ENCODE results near the gene CCND1.
"Not testable (repeated sequence)": the region's sequence is repeated elsewhere in the genome, so short reads cannot be mapped to it uniquely, and the experiment has no call there.

Gene CCND1

DNA sequence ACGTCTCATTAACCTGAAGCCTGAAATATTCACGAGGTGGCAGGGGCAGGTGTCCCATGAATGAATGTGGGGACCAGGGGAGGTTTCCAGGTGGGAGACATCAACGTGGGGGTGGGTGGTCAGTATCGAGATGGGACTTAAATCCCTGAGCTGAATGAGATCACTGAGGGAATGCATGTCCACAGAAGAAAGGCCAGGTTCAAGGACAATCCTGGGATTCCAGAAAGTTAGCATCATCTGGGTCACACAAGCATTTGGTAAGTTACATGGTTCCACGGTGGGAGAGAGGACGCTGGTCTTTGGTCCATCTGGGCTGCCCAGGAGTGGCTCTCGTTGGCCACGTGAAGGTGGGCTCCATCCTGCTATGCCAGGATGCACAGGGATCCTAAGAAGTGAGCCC is 22.7 kb upstream of the CCND1 start:
- no peak for DNase-seq

GRCh38 chr11:69620683-69621290 is 20.2 kb upstream of the CCND1 start:
- no peak for DNase-seq

- not testable (repeated sequence) for DNase-seq
Measured at GRCh38 chr11:69622097-69622681, 18.8 kb upstream of the CCND1 start.

GRCh38 chr11:69624293-69624692 is 16.7 kb upstream of the CCND1 start:
- DNase-seq = no peak

DNA sequence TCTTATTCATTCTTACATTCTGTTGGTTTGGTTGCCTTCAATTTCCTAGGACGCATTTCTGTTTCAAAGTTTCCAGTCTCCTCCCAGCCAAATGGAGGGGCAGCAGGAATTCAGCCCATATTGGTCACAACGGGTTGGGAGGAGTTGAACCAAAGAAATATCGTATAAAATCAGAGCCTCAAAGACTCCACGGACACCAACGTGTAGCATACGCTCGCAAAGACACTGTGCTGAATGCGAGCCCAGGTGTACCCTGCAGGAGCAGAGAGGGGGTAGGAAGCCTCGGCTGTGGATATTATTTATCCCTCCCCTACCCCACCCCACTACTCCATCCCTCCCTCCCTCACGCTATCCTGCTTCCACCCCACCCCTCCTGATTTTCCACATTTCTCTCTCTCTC is 15.5 kb upstream of the CCND1 start:
- DNase-seq = no peak

- no peak for DNase-seq
Measured at GRCh38 chr11:69627551-69627950, 13.4 kb upstream of the CCND1 start.

DNA sequence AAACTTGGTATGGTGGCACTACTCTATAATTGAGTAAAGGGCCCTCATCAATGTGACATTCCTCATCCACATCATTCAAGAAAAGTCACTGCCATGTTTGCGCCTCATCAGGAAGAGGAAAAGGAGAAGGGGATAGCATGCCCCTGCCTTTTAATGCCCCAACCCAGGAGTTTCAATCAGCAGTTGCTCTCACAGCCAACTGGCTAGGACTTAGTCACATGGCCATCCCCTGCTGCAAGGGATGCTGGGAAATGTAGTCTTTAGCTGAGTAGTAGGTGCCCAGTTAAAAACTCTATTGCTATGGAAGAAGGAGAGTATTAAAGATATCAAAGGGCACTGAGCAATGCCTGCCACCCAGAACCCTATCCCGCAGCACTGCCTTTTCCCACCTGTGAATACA is 10.9 kb upstream of the CCND1 start:
- DNase-seq = no peak

- DNase-seq = no peak
Measured at GRCh38 chr11:69630424-69630823, 10.5 kb upstream of the CCND1 start.

- no peak for DNase-seq
Measured at GRCh38 chr11:69632900-69633299, 8.1 kb upstream of the CCND1 start.

- DNase-seq = no peak
Measured at GRCh38 chr11:69634069-69634468, 6.9 kb upstream of the CCND1 start.

- DNase-seq = no peak
Measured at GRCh38 chr11:69634590-69634989, 6.4 kb upstream of the CCND1 start.

- no peak for DNase-seq
Measured at GRCh38 chr11:69635195-69635594, 5.8 kb upstream of the CCND1 start.

- DNase-seq = no peak
Measured at GRCh38 chr11:69635804-69636511, 5.0 kb upstream of the CCND1 start.

DNA sequence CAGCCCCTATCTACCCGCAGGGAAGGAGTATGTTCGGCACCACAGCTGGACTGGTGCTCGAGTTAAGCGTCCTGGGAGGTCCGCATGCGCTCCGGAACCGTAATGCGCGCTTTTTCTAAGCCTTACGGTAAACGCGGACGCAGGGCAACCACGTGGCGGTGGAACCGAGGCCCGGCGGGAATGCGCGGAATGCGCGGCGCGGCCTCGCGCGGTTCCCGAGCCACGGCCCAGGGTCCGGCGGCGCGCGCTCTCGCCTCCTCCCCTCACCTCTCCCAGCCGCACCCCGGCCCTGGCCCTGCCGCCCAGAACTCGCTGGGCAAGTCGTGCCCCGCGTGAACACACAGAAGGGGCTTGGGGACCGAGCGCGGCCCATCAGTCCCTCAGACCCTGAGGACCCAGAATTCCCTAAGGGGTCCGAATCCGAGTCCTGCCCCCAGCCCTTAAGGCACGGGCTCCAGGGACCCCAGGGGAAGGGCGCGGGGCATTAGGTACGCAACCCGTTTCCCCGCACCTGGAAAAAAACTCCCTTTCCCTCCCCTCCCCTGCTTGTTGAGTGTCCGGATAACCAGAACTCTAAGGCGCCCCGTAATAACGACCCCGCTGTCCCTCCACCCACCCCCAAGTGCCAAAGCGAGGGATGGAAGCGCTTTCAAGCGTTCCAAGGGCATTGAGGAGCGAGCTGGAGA is 4.3 kb upstream of the CCND1 start:
- peak; percentile 27 for DNase-seq

DNA sequence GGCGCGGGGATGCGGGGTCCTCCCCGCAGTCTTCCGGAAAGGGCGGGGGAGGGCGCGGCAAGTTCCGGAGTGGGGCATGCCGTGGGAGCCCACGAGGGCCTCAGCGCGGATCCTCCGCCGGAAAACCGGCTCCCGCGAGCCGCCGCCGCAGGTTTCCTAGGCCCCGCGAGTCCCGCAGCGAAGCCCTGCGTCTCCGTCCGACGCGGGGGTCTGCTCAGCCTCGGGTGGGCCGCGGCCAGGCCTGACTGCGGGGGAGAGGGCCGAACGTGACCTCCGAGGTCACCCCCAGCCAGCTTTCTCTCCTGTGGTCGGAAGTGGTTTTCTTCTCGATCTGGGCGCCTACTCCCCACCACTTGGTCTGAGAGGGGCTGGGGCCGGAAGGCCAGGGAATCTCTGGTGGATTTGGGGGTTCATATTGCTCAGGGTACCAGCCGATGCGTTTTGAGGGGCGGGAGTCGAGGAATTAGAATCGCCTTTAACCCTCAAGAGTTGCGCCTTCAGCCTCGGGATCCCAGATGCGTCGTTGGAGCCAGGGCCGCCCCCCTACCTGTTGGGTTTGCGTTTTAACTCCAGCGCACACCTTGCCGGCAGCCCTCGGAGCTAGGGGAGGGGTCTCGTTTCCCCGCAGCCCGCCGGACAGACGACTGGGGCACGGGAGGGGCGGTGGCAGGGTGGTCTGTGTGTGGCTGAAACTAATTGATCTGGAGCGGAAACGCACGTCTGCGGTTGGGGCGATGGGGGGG is 3.6 kb upstream of the CCND1 start:
- no peak for DNase-seq

DNA sequence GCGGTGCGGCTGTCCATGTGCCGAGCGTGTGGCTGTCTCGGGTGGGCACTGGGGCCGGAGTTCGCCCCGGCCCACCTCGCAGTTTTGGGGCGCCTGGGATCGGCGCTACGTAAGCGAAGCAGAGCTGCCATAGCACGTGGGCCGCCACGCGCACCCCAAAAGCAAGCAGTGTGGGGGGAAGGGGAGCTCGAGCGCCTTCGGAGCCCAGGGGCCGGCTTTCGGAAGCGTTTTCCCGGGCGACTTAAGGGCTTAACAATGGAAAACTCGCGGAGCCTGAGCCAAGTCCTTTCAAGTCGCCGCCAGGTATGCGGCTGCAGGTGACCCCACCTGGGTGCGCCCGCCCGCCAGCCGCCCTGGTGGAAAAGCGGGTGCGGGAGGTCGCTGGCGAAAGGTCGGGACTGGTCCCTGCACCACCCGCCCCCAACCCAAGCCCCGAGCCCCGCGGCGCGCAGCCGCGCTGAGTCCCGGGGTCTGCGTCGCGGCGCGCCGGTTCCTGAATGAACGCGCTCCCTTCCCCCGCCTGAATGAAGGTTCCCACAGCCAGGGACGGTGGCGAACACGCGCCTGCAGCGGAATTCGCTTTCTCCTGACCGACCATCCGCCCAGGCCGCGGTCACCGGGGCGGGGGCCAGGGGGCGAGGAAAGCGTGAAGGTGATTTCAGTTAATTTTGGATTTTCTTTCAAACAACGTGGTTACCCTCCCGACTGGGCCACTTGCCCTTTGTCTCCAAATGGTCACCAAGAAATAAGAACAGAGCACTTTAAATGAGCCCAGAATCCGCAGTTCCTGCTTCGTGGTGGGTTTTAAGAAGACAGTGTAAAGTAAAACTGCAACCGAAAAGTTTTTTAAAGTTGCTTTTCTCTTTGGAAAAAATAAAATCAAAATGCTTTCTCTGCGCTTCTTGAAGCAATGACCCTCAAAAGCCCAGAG is 2.8 kb upstream of the CCND1 start:
- peak; percentile 22 for DNase-seq

- DNase-seq = peak; percentile 53
Measured at GRCh38 chr11:69638941-69639681, 1.8 kb upstream of the CCND1 start.

DNA sequence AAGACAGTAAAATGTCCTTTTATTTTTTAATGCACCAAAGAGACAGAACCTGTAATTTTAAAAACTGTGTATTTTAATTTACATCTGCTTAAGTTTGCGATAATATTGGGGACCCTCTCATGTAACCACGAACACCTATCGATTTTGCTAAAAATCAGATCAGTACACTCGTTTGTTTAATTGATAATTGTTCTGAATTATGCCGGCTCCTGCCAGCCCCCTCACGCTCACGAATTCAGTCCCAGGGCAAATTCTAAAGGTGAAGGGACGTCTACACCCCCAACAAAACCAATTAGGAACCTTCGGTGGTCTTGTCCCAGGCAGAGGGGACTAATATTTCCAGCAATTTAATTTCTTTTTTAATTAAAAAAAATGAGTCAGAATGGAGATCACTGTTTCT is 1.1 kb upstream of the CCND1 start:
- DNase-seq = no peak

GRCh38 chr11:69640260-69640994 is 529 bp upstream of the CCND1 start:
- peak; percentile 22 for DNase-seq
